Stomach (tissue), 9 donors: ENCODE measurements around the gene DYSF. TPM values are rescaled to one million over a fixed set of nuclear protein-coding genes. Genes with fewer than 3 reads are reported as not detected.

Experiments used
- DNase-seq, 2 donors: peaks; one replicate each; pipeline versions ENCODE4 v3.0.0 to v3.0.0-alpha.2; 2013 to 2019
- H3K27ac ChIP-seq, 5 donors: fragments of 200-600 bp in 4 of 5; sonication (generic) in 4 of 5; one replicate each; pipeline ENCODE4 v1.5.1; 2013 to 2019; ENCODE audit warnings: mild to moderate bottlenecking in 1 of 5, moderate library complexity in 1 of 5
- H3K27me3 ChIP-seq, 3 donors: fragments of 200-600 bp; sonication (generic); one replicate each; pipeline ENCODE4 v1.5.1; 2017 to 2019; ENCODE audit warnings: mixed run types in 1 of 3
- H3K36me3 ChIP-seq, 4 donors: fragments of 200-600 bp; sonication (generic); 1 replicate in 3 of 4; 2 replicates in 1 of 4; pipeline ENCODE4 v1.5.1; 2016 to 2019
- H3K4me1 ChIP-seq, 4 donors: fragments of 200-600 bp; sonication (generic); one replicate each; pipeline ENCODE4 v1.5.1; 2016 to 2019
- H3K4me3 ChIP-seq, 4 donors: fragments of 200-600 bp; sonication (generic) in 3 of 4; one replicate each; pipeline ENCODE4 v1.5.1; 2016 to 2019; ENCODE audit warnings: mild to moderate bottlenecking in 1 of 4
- H3K9me3 ChIP-seq, 4 donors: fragments of 200-600 bp; sonication (generic); one replicate each; pipeline ENCODE4 v1.5.1; 2016 to 2019
- EP300 ChIP-seq: sonication (generic); formaldehyde crosslinking; IDR thresholded peaks from one replicate; pipeline ENCODE4 v1.6.1; 2017; ENCODE audit warnings: antibody characterized with exemption
- POLR2A ChIP-seq, 4 donors: fragments of 450-650 bp; IDR thresholded peaks; one replicate each; pipeline ENCODE4 v1.6.1; 2016; ENCODE audit warnings: antibody characterized with exemption in 4 of 4, control low read depth in 2 of 4, mild to moderate bottlenecking in 1 of 4, moderate library complexity in 1 of 4
- POLR2AphosphoS5 ChIP-seq, 3 donors: sonication (generic); formaldehyde crosslinking; IDR thresholded peaks; one replicate each; pipeline ENCODE4 v1.6.1; 2016; ENCODE audit warnings: antibody characterized with exemption in 3 of 3
- WGBS, 5 donors: extraction: QIAGEN DNeasy Blood & Tissue Kit in 3 of 5; methylation state at CpG; one replicate each; pipeline versions ENCODE4 v1.1.5 to v1.1.7; 2013 to 2018; 5-methylcytosine and 5-hydroxymethylcytosine counted together
- intact Hi-C: fragments of 100-400 bp; cut with DNase I; formaldehyde crosslinking; loops from one replicate; pipeline ENCODE4 v1.15.1; 2023; ENCODE audit warnings: low total_unique reads
- polyA plus RNA-seq, 3 donors: library from polyadenylated mRNA; stranded (reverse); fragments of 200-250 nt; gene quantifications; one replicate each; pipeline ENCODE4 v1.2.3, GENCODE V29; 2013
- total RNA-seq, 5 donors: library from RNA; depleted of rRNA; stranded (reverse); fragments of >200 nt; gene quantifications; one replicate each; pipeline versions ENCODE4 v1.1.0 to v1.2.3, GENCODE V29; 2014 to 2016
- TF ChIP-seq, protein P1 (sequence below), 7 experiments: fragments of 450-650 bp in 4 of 7; fragments of 200-600 bp in 3 of 7; sonication (generic) in 3 of 7; IDR thresholded peaks; one replicate each; pipeline ENCODE4 v1.5.1; 2016 to 2019; ENCODE audit warnings: antibody characterized with exemption in 7 of 7, control low read depth in 2 of 7, mild to moderate bottlenecking in 1 of 7
- donor health status: healthy with polysubstance abuse.
- donor health status: Bipolar disorder and iron deficiency.
- donor health status: healthy.

The DYSF gene
- total and polyA plus RNA-seq, 8 donors, result 2.1 to 13.4 (median 6.1) TPM

DNA sequence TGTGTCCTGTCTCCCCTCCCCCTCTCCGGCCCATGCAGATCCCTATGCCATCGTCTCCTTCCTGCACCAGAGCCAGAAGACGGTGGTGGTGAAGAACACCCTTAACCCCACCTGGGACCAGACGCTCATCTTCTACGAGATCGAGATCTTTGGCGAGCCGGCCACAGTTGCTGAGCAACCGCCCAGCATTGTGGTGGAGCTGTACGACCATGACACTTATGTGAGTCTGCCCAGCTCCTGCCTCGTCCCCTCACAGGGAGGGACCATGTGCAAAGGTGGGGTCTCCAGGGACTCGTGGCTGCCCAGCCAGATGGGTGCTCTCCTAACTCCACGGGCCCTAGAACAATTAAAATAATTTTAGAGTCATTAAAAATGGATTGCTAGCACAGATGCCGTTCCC is 145.2 kb downstream of the DYSF start:
- no peak overlapping the region for H3K4me3 ChIP-seq
- TF ChIP-seq EP300 (no peak), POLR2A (IDR thresholded peaks at IDR 0.05) (no peak), POLR2AphosphoS5 (IDR thresholded peaks at IDR 0.05) (no peak)
- TF ChIP-seq, protein P1, sequence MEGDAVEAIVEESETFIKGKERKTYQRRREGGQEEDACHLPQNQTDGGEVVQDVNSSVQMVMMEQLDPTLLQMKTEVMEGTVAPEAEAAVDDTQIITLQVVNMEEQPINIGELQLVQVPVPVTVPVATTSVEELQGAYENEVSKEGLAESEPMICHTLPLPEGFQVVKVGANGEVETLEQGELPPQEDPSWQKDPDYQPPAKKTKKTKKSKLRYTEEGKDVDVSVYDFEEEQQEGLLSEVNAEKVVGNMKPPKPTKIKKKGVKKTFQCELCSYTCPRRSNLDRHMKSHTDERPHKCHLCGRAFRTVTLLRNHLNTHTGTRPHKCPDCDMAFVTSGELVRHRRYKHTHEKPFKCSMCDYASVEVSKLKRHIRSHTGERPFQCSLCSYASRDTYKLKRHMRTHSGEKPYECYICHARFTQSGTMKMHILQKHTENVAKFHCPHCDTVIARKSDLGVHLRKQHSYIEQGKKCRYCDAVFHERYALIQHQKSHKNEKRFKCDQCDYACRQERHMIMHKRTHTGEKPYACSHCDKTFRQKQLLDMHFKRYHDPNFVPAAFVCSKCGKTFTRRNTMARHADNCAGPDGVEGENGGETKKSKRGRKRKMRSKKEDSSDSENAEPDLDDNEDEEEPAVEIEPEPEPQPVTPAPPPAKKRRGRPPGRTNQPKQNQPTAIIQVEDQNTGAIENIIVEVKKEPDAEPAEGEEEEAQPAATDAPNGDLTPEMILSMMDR (IDR thresholded peaks at IDR 0.05), result no peak
- WGBS, 5 donors, result 82 to 90% (median 88%) methylated on average over 13 to 14 of the region's 14 CpGs
- intact Hi-C loops, result no loop called here
- H3K36me3 ChIP-seq, result peaks cover 0 to 34% (median 4%) of the 10 kb centered on the region in 4 donors
- no peaks in the 10 kb centered on the region for H3K9me3 ChIP-seq
- H3K4me1 ChIP-seq, result no peaks in the 10 kb centered on the region
- DNase-seq, result no peak
- H3K27ac ChIP-seq, result no peak overlapping the region
- H3K27me3 ChIP-seq, result peaks cover 0 to 14% (median 0%) of the 10 kb centered on the region in 3 donors

GRCh38 chr2:71599038-71599437 is 145.7 kb downstream of the DYSF start:
- TF ChIP-seq EP300, result no peak
- no peak for TF ChIP-seq POLR2A (IDR thresholded peaks at IDR 0.05)
- TF ChIP-seq POLR2AphosphoS5 (IDR thresholded peaks at IDR 0.05), result no peak
- TF ChIP-seq, protein P1 (IDR thresholded peaks at IDR 0.05), result no peak
- WGBS, 5 donors, result 62 to 80% (median 73%) methylated on average over 8 of the region's 8 CpGs
- H3K36me3 ChIP-seq, result peaks cover 0 to 34% (median 4%) of the 10 kb centered on the region in 4 donors
- H3K4me3 ChIP-seq, result no peak overlapping the region
- intact Hi-C loops, result no loop called here
- H3K27me3 ChIP-seq, result peaks cover 0 to 14% (median 0%) of the 10 kb centered on the region in 3 donors
- peaks cover 0 to 5% (median 0%) of the 10 kb centered on the region in 4 donors for H3K4me1 ChIP-seq
- no peaks in the 10 kb centered on the region for H3K9me3 ChIP-seq
- H3K27ac ChIP-seq, result no peak overlapping the region
- no peak for DNase-seq

DNA sequence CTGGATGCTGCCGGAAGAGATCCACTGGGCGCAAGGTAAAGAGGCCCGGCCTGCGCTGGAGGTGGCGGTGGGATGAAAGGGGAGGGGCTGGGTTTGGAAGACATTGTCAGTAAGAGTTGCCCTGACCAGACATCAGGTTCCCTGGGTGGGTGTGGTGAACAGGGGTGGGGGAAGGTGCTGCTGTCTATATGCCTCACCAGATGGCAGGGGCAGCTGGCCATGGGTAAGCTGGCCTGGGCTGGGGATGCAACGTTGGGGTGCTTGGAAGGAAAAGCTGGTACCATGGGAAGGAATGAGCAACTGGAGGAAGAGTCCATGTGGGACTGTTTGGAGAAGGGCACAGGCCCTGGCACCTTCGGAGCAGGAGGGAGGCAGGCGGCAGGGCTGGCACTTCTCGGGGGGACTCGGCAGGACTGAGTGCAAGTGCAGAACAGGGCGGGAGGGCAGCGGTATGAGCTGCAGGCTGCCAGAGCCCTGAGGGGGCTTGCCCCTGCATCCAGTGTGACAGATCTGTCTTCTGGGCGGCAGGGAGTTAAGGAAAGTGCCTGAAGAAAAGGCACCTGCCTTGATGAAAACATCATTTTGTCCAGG is 146.4 kb downstream of the DYSF start:
- intact Hi-C loops, result no loop called here
- Histone ChIP-seq H3K27me3 (peaks cover 0 to 14% (median 0%) of the 10 kb centered on the region in 3 donors), H3K9me3 (no peaks in the 10 kb centered on the region), H3K4me1 (peaks cover 0 to 7% (median 0%) of the 10 kb centered on the region in 4 donors), H3K36me3 (peaks cover 0 to 28% (median 4%) of the 10 kb centered on the region in 4 donors), H3K4me3 (no peak overlapping the region), H3K27ac (no peak overlapping the region)
- 89 to 95% (median 92%) methylated on average over 13 of the region's 13 CpGs for whole genome bisulfite sequencing, 5 donors
- TF ChIP-seq POLR2A (IDR thresholded peaks at IDR 0.05) (no peak), EP300 (no peak), POLR2AphosphoS5 (IDR thresholded peaks at IDR 0.05) (no peak)
- TF ChIP-seq, protein P1 (IDR thresholded peaks at IDR 0.05), result no peak
- DNase-seq, result no peak

GRCh38 chr2:71600555-71600954 is 147.2 kb downstream of the DYSF start:
- H3K27me3 ChIP-seq, result peaks cover 0 to 14% (median 0%) of the 10 kb centered on the region in 3 donors
- 84 to 92% (median 89%) methylated on average over 9 of the region's 9 CpGs for WGBS, 5 donors
- no peak for DNase-seq
- H3K4me3 ChIP-seq, result no peak overlapping the region
- H3K4me1 ChIP-seq, result peaks cover 0 to 7% (median 0%) of the 10 kb centered on the region in 4 donors
- no peak overlapping the region for H3K27ac ChIP-seq
- H3K36me3 ChIP-seq, result peaks cover 0 to 26% (median 4%) of the 10 kb centered on the region in 4 donors
- intact Hi-C loops, result no loop called here
- TF ChIP-seq EP300 (no peak), POLR2AphosphoS5 (IDR thresholded peaks at IDR 0.05) (no peak), POLR2A (IDR thresholded peaks at IDR 0.05) (no peak)
- TF ChIP-seq, protein P1 (IDR thresholded peaks at IDR 0.05), result no peak
- H3K9me3 ChIP-seq, result no peaks in the 10 kb centered on the region
